HG03175 (cell line): ENCODE measurements around the gene SLC26A1.
"Not testable (repeated sequence)": the region's sequence is repeated elsewhere in the genome, so short reads cannot be mapped to it uniquely, and the experiment has no call there.

Experiments used
- ATAC-seq: cut with Tn5 transposase; IDR thresholded peaks from one replicate; pipeline ENCODE4 v1.9.1; 2021; ENCODE audit warnings: mild to moderate bottlenecking, moderate library complexity; ENCODE audit not compliant: unreplicated experiment

SLC26A1 gene

DNA sequence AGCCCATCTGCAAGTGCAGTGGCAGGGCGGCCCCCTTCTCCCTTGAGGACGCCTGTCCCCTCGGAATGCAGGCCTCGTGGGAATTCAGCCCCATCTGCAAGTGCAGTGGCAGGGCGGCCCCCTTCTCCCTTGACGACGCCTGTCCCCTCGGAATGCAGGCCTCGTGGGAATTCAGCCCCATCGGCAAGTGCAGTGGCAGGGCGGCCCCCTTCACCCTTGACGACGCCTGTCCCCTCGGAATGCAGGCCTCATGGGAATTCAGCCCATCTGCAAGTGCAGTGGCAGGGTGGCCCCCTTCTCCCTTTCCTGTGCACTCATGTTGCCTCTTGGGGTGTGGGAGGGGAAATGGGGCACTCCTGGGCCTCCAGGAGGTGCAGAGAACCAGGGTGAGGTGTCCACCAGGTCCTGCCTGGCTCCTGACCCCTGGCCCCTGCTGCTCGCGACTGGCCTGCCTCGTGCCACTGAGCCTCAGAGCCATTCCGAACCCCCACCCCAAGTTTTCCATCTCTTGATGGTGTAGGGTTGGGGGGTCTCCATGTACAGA lies 6.8 kb upstream of the SLC26A1 start:
- no peak for ATAC-seq

DNA sequence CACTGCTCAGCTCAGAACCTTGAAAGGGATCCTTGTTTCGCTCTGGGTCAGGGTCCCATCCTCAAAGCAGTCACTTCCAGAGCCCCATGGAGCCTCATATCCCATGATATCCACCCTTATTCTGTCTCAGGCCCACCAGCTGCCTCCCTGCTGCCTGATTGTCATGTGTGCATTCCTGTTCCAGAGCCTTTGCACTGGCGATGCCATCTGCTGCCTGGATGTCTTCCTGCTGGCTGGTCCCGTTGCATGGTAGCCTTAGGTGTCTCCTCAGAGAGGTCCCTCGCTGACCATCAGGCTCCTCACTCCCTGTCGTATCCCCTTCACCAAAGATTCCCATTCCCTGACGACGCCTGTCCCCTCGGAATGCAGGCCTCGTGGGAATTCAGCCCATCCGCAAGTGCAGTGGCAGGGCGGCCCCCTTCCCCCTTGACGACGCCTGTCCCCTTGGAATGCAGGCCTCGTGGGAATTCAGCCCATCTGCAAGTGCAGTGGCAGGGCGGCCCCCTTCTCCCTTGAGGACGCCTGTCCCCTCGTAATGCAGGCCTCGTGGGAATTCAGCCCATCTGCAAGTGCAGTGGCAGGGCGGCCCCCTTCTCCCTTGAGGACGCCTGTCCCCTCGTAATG lies 6.1 kb upstream of the SLC26A1 start:
- ATAC-seq: not testable (repeated sequence)

GRCh38 chr4:998096-998691 lies 5.0 kb upstream of the SLC26A1 start:
- no peak for ATAC-seq

- ATAC-seq: no peak
Observed at GRCh38 chr4:997375-998071, 4.3 kb upstream of the SLC26A1 start.

DNA sequence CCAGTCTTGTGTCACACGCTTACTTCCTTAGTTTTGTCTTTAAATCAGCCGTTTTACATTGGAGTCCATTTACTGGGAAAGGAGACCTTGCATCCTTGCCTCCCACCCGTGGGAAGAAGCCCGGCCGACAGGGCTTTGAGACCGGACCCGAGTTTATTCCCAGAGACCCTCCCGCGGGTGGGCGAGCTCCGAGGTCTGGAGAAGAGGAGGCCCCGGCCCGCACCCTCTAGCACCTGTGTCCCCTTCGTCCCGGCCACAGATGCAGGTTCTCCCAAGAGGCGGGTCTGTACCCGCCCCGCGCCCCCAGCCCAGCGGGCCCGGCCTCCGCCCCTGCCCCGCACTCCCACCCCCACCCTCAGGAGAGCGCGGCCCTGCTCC lies 3.8 kb upstream of the SLC26A1 start:
- no peak for ATAC-seq

DNA sequence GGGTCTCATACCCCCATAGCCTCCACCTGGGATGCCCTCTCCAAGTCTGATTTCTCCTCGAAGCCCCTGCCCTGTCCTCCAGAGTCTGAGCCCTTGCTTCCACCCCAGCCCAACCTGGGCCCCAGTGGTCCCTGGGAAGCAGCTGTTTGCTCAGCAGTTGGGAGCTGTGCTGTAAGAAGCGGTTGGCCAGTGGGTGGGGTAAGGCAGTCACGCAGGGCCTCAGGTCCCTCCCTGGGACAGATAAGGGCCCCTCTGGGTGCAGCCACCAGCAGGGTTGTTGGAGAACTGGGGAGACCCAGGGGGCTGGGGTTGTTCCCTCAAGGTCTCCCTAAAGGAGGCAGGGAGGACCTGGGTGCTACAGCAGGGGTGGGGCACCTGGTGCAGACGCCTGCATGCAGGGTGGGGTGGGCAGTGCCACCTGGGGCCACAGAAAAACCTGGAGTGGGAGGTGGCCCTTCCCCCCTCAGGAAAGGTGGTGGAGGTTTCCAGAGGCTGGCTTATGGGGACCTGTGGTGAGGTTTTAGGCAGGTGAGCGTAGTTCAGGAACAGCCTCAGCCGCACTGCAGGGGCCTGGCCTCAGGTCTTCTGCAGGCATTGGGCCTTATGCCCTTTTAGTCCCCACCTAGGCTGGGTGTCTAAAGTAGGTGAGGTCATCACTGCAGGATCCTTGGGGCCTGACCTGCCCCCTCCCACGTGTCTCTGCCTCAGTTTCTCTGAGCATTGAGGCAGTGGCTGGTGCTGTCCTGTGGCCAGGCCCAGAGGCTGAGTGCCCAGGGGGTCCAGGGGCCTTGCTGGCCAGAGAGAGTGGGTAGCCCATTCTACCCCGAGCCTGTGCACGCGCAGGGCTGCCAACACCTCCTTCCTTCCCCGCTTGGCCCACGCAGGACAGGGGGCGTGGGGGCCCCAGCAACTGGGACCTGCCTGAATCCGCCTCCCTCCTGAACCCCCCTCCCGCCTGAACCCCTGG lies 3.1 kb upstream of the SLC26A1 start:
- no peak for ATAC-seq

DNA sequence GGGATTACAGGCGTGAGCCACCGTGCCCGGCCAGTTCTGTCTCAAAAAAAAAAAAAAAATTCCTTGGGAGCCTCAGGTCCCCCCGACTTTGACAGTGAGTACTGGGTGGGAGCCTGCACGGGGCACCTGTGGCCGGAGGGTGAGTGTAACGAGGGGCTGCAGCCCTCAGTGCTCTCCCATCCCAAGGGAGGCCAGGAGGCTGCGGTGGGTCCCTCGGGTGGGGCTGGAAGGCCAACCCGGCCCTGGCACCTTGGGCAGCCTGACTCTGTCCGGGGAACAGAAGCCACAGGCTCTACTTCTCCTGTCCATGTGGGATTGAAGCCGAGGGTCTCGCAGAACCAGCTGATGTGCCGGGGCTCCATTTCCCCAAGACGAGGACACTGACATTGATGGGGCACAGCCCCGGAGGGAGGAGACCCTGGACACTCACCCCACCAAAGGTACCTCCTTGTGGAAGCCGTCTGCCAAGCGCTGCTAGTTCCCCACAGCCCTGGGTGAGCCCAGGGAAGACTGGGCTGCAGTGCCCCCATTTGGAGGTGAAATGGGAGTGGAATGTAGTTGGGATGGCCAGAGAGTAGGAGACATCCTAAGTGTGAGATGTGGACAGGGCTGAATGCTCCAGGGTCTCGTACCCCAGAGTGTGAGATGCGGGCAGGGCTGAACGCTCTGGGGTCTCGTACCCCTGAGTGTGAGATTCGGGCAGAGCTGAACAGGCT lies 2.3 kb upstream of the SLC26A1 start:
- no peak for ATAC-seq

DNA sequence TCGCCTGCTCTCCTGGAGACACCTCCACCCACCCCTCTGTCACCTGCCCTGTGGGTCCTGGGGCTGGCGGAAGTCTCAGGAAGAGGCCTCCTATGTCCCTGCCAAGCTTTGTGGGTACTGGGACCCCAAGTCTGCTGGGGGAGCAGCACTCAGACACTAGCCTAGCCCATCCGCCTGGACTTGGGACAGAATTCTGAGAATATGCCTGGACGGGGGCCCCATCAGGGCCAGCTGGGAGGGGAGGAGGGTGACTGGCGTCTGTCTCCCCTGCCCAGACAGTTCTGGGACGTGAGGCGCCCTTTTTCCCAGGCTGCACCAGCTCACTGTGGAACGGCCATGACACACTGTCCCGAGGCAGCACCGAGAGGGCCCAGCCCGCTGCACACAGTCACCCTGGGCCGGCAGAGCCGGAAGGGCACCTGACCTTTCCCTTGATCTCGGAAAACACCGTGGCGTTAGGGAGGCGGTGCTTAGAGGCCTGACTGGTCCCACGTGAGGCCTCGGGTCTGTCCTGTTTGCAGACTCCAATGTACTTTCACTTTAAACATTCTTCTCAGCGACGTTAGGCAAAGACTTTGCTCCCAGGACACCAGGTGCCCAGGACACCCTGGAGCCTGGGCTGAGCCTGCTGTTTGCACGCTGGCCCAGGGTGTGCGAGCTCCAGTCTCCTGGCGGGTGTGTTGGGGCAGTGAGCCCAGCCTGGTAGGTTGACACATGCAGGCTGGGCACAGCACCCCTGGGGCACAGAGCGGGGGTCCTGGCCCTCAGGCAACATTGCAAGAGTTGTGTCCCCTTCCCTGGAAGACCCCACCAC lies 700 bp downstream of the SLC26A1 start:
- no peak for ATAC-seq

GRCh38 chr4:991451-992296 lies 1.5 kb downstream of the SLC26A1 start:
- no peak for ATAC-seq

- no peak for ATAC-seq
Observed at GRCh38 chr4:990746-991367, 2.3 kb downstream of the SLC26A1 start.

- no peak for ATAC-seq
Observed at GRCh38 chr4:989722-990471, 3.3 kb downstream of the SLC26A1 start.

DNA sequence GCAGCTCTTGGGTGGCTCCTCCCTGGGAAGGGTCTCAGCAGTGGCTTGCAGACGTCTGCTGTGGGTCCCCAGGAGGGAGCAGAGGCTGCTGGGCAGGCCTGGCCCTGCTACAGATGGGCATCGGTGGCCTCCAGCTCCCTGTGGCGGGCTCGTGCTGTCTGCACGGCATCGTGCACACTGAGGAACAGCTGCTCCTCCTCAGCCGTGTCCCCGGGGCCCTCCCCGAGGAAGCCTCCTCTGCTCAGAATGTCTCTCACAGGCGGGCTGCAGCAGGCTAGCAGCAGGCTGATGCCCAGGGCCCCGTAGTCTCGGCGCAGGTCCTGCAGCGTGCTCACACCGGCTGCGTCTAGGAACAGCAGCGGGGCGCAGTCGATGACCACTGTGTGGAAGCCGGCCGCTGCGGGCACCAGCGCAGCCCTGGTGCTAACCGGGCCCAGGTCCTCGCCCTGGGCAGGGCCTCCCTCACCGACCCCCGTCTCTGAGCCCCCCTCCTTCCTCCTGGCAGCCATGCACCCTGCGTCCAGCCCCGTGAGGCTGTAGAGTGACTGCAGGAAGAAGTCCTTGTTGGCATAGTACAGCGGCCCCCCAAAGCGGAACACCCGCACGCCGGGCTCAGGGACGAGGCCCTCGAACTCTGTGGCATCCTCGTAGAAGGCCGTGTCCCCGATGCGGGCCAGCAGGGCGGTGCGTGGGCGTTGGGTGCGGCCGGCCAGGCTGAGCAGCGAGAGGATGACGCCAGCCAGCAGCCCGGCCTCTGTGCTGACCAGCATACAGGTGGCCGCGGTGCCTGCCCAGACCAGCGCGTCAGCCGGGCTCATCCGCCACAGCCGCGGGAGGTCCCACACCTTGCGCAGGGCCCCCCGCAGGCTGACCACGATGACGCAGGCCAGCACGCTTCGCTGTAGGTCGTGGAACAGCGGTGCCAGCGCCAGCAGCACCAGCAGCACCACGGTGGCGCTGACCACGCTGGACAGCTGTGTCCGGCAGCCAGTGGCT lies 4.2 kb downstream of the SLC26A1 start:
- no peak for ATAC-seq

DNA sequence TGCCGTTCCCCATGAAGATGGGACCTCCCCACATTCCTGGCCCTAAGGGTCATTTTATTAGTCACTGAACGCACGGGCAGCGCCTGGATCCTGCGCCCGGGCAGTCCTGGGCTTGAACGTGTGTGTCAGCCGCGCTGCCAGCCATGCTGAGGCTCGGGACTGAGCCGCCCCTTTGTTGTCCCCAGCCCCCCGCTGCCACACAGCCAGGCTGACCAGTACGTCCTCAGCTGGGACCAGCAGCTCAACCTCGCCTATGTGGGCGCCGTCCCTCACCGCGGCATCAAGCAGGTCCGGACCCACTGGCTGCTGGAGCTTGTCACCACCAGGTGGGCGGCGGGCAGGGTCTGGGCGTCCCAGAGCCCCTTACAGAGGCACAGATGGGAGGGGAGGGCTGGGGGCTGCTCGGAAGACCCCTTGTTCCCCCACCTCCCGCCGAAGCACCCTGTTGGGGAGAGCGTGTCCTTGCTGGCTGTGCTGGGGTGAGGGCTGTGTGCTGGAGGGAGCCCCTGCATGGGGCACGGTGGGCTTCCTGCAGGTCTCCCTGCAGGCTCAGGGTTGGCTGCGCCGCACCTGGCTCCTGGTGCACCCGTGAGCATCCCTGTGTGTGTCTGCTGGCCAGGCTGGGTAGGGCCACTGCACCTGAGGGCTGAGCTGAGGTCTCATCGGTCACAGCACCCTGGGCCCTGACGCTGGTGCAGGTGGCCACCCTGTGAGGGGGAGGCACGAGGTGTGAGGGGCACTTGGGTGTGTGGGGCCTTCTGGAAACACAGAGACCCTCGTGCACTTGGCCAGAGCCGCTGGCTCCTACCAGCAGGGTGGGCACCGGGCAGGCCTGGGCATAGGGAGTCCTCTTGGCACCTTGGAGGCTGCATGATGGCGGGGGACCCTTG lies 5.3 kb downstream of the SLC26A1 start:
- ATAC-seq: no peak

GRCh38 chr4:986879-987623 lies 6.2 kb downstream of the SLC26A1 start, which contains the start of gene IDUA:
TSS of gene IDUA (plus strand) at chr4:987044. CDS start at chr4:987085, 41 bp downstream.
- peak; percentile 74 for ATAC-seq
